ENCODE results near the gene C12orf42. TPM values are rescaled to one million over a fixed set of nuclear protein-coding genes. Genes with fewer than 3 reads are reported as not detected.
"Not testable (repeated sequence)": the region's sequence is repeated elsewhere in the genome, so short reads cannot be mapped to it uniquely, and the experiment has no call there.

Gene C12orf42
- total RNA-seq, 1 experiment from 2014 or later = not detected

- RAD21 ChIA-PET (ENCODE audit: low non-redundant PET in 1 of 2, low total read pairs in 2 of 2, uncharacterized antibody in 2 of 2, unreplicated experiment in 2 of 2); H3K9ac ChIP-seq (ENCODE audit: low read length); H3K9me2 ChIP-seq (ENCODE audit: insufficient read depth); H3K4me3 ChIP-seq (replicated peaks in 1 of 2; ENCODE audit: low read depth in 1 of 2, low read length in 2 of 2); POLR2A ChIA-PET; intact Hi-C loops (cut with micrococcal nuclease); DNase-seq (ENCODE audit: low read depth, low spot score); H3K27me3 ChIP-seq (ENCODE audit: insufficient read depth, low read length); H3K4me2 ChIP-seq (ENCODE audit: low read length); BruUV-seq (replicated peaks); H3K9me3 ChIP-seq (ENCODE audit: control insufficient read depth in 1 of 2, insufficient read depth in 1 of 2, low read depth in 1 of 2, low read length in 2 of 2); H2AFZ ChIP-seq (ENCODE audit: low read depth, low read length, poor library complexity, severe bottlenecking); H3K4me1 ChIP-seq (ENCODE audit: control insufficient read depth in 1 of 2, insufficient read depth in 2 of 2, low read length in 2 of 2); H4K20me1 ChIP-seq (ENCODE audit: insufficient read depth); H3K27ac ChIP-seq (ENCODE audit: low read depth, low read length); H3K79me2 ChIP-seq (ENCODE audit: insufficient read depth, low read length); ATAC-seq; CTCF ChIA-PET; H3K36me3 ChIP-seq (ENCODE audit: control insufficient read depth in 1 of 2, insufficient read depth in 2 of 2, low read length in 2 of 2): not testable (repeated sequence)
These were observed 70.1 kb downstream of the C12orf42 start for GRCh38 chr12:103425674-103426073.

GRCh38 chr12:103424849-103425586, 70.8 kb downstream of the C12orf42 start:
- H4K20me1 ChIP-seq (ENCODE audit: insufficient read depth); CTCF ChIA-PET; H3K4me3 ChIP-seq (replicated peaks in 1 of 2; ENCODE audit: low read depth in 1 of 2, low read length in 2 of 2); POLR2A ChIA-PET; BruUV-seq (replicated peaks); ATAC-seq; H3K79me2 ChIP-seq (ENCODE audit: insufficient read depth, low read length); H3K4me1 ChIP-seq (ENCODE audit: control insufficient read depth in 1 of 2, insufficient read depth in 2 of 2, low read length in 2 of 2); H3K36me3 ChIP-seq (ENCODE audit: control insufficient read depth in 1 of 2, insufficient read depth in 2 of 2, low read length in 2 of 2); H3K9ac ChIP-seq (ENCODE audit: low read length); H2AFZ ChIP-seq (ENCODE audit: low read depth, low read length, poor library complexity, severe bottlenecking); H3K9me2 ChIP-seq (ENCODE audit: insufficient read depth); H3K4me2 ChIP-seq (ENCODE audit: low read length); intact Hi-C loops (cut with micrococcal nuclease); DNase-seq (ENCODE audit: low read depth, low spot score); RAD21 ChIA-PET (ENCODE audit: low non-redundant PET in 1 of 2, low total read pairs in 2 of 2, uncharacterized antibody in 2 of 2, unreplicated experiment in 2 of 2); H3K27me3 ChIP-seq (ENCODE audit: insufficient read depth, low read length); H3K27ac ChIP-seq (ENCODE audit: low read depth, low read length); H3K9me3 ChIP-seq (ENCODE audit: control insufficient read depth in 1 of 2, insufficient read depth in 1 of 2, low read depth in 1 of 2, low read length in 2 of 2): not testable (repeated sequence)

- Histone ChIP-seq H3K9me3 (ENCODE audit: control insufficient read depth in 1 of 2, insufficient read depth in 1 of 2, low read depth in 1 of 2, low read length in 2 of 2) (no peaks in the 10 kb centered on the region), H3K4me2 (ENCODE audit: low read length) (no peak overlapping the region), H3K27ac (ENCODE audit: low read depth, low read length) (no peak overlapping the region), H4K20me1 (ENCODE audit: insufficient read depth) (no peaks in the 10 kb centered on the region), H3K9ac (ENCODE audit: low read length) (no peak overlapping the region), H2AFZ (ENCODE audit: low read depth, low read length, poor library complexity, severe bottlenecking) (no peak overlapping the region), H3K4me1 (ENCODE audit: control insufficient read depth in 1 of 2, insufficient read depth in 2 of 2, low read length in 2 of 2) (no peaks in the 10 kb centered on the region), H3K36me3 (ENCODE audit: control insufficient read depth in 1 of 2, insufficient read depth in 2 of 2, low read length in 2 of 2) (no peaks in the 10 kb centered on the region), H3K79me2 (ENCODE audit: insufficient read depth, low read length) (no peaks in the 10 kb centered on the region), H3K9me2 (ENCODE audit: insufficient read depth) (no peaks in the 10 kb centered on the region), H3K4me3 (replicated peaks in 1 of 2; ENCODE audit: low read depth in 1 of 2, low read length in 2 of 2) (no peak overlapping the region), H3K27me3 (ENCODE audit: insufficient read depth, low read length) (peaks cover 4% of the 10 kb centered on the region; the same call in 1 of the 2 replicates)
- ChIA-PET POLR2A (no interaction called here), RAD21 (ENCODE audit: low non-redundant PET in 1 of 2, low total read pairs in 2 of 2, uncharacterized antibody in 2 of 2, unreplicated experiment in 2 of 2) (no interaction called here), CTCF (no interaction called here)
- intact Hi-C loops (cut with micrococcal nuclease) = no loop called here
- DNase-seq (ENCODE audit: low read depth, low spot score) (no peak), ATAC-seq (no peak)
- BruUV-seq (replicated peaks) = no TSS peak
- TF ChIP-seq RAD21 (IDR thresholded peaks at IDR 0.05; ENCODE audit: low read depth) (no peak), EZH2phosphoT487 (IDR thresholded peaks at IDR 0.05; ENCODE audit: borderline replicate concordance) (no peak), SP1 (IDR thresholded peaks at IDR 0.05; ENCODE audit: low read depth) (no peak), JUND (IDR thresholded peaks at IDR 0.05) (no peak), POLR2AphosphoS5 (IDR thresholded peaks at IDR 0.05; ENCODE audit: low read depth, low read length) (no peak), ZFX (IDR thresholded peaks at IDR 0.05) (no peak), CEBPB (IDR thresholded peaks at IDR 0.05; ENCODE audit: low read depth) (no peak), ATF3 (IDR thresholded peaks at IDR 0.05) (no peak), FOSL1 (IDR thresholded peaks at IDR 0.05; ENCODE audit: low read depth) (no peak), YY1 (IDR thresholded peaks at IDR 0.05; ENCODE audit: extremely low read depth, insufficient replicate concordance, low read depth, low read length) (no peak), TCF7L2 (IDR thresholded peaks at IDR 0.05; ENCODE audit: borderline replicate concordance, extremely low read depth, insufficient read depth, insufficient read length) (no peak), SRF (IDR thresholded peaks at IDR 0.05; ENCODE audit: low read depth) (no peak)
These were observed 72.3 kb downstream of the C12orf42 start for GRCh38 chr12:103423516-103423910.

All from HCT116 (cell line).